Measurements from ENCODE around the gene TLL1.

DNA sequence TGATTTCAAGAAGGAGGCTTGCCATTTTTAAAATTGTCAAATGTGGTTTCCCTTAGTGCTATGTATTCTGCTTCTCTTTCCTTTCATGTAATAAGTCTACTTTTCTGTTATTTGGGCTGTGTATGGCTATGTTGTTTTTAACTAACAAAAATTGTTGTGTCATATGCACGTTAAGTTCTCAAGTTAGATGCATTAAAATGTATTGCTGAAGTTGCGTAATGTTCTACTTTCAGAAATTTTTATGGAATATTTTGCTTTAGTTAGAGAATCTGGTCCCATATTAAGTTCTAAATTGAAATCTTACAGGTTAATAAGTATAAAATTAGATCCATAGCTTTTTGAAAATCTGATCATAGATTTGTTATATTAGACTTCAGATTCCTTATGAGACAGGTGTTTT lies 133.2 kb downstream of the TLL1 start:
- TF ChIP-seq, protein P1, sequence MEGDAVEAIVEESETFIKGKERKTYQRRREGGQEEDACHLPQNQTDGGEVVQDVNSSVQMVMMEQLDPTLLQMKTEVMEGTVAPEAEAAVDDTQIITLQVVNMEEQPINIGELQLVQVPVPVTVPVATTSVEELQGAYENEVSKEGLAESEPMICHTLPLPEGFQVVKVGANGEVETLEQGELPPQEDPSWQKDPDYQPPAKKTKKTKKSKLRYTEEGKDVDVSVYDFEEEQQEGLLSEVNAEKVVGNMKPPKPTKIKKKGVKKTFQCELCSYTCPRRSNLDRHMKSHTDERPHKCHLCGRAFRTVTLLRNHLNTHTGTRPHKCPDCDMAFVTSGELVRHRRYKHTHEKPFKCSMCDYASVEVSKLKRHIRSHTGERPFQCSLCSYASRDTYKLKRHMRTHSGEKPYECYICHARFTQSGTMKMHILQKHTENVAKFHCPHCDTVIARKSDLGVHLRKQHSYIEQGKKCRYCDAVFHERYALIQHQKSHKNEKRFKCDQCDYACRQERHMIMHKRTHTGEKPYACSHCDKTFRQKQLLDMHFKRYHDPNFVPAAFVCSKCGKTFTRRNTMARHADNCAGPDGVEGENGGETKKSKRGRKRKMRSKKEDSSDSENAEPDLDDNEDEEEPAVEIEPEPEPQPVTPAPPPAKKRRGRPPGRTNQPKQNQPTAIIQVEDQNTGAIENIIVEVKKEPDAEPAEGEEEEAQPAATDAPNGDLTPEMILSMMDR (IDR thresholded peaks at IDR 0.05; ENCODE audit: low read depth, low read length): no peak
- no peak for TF ChIP-seq EZH2phosphoT487 (IDR thresholded peaks at IDR 0.05; ENCODE audit: low read depth)
